DND-41 (cell line): ENCODE results near the gene NFASC.

Source experiments
- CTCF ChIP-seq: IDR thresholded peaks from 2 replicates; pipeline ENCODE4 v1.5.1; 2012; ENCODE audit warnings: borderline replicate concordance, low read length, moderate library complexity, mild to moderate bottlenecking; ENCODE audit not compliant: poor library complexity, severe bottlenecking; ENCODE audit errors: extremely low read depth
- EZH2 ChIP-seq: IDR thresholded peaks from 3 replicates; pipeline ENCODE4 v1.6.1; 2012; ENCODE audit warnings: borderline replicate concordance, low read depth, mild to moderate bottlenecking, moderate library complexity, low read length, inconsistent platforms; ENCODE audit not compliant: severe bottlenecking

GRCh38 chr1:204888294-204888693, 17.6 kb downstream of the NFASC start:
- TF ChIP-seq CTCF (no peak), EZH2 (no peak)
